MM.1S (cell line): ENCODE measurements around the gene RNF149.

Experiments
- EZH2 ChIP-seq: fragments of 300-600 bp; sonication (generic); optimal IDR thresholded peaks from 2 replicates; pipeline ENCODE3; 2017; ENCODE audit warnings: low read depth, mild to moderate bottlenecking, antibody characterized with exemption, low read length, mixed read lengths
- TF ChIP-seq, protein P1 (sequence below): fragments of 300-600 bp; sonication (generic); IDR thresholded peaks from 2 replicates; pipeline ENCODE4 v1.5.1; 2016; ENCODE audit warnings: antibody characterized with exemption, low read length, mixed read lengths

DNA sequence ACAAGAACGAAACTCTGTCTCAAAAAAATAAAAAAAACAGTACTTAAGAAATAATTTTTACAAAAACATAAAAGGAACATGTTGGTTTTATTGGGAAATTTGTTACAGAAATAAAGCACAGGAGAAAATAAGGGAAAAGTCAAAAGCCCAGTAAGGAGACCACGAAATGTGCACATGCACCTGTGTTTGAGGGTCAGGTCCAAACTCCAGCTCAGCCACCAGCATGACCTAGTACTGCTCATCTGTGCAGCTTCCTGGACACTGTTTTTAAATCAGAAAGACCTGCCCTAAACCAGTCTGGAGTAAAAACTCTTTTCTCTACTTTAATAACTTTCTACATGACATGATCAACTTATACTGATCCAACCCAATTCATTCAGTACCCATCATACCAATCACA, 21.2 kb downstream of the RNF149 start:
- TF ChIP-seq, protein P1, sequence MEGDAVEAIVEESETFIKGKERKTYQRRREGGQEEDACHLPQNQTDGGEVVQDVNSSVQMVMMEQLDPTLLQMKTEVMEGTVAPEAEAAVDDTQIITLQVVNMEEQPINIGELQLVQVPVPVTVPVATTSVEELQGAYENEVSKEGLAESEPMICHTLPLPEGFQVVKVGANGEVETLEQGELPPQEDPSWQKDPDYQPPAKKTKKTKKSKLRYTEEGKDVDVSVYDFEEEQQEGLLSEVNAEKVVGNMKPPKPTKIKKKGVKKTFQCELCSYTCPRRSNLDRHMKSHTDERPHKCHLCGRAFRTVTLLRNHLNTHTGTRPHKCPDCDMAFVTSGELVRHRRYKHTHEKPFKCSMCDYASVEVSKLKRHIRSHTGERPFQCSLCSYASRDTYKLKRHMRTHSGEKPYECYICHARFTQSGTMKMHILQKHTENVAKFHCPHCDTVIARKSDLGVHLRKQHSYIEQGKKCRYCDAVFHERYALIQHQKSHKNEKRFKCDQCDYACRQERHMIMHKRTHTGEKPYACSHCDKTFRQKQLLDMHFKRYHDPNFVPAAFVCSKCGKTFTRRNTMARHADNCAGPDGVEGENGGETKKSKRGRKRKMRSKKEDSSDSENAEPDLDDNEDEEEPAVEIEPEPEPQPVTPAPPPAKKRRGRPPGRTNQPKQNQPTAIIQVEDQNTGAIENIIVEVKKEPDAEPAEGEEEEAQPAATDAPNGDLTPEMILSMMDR: no peak
- no peak for TF ChIP-seq EZH2
